Kidney epithelial cell (primary cell): ENCODE data around the gene TSPAN5. TPM values are rescaled to one million over a fixed set of nuclear protein-coding genes. Genes with fewer than 3 reads are reported as not detected.
"Not testable (repeated sequence)": the region's sequence is repeated elsewhere in the genome, so short reads cannot be mapped to it uniquely, and the experiment has no call there.

Experiments used
- DNase-seq: peaks from one replicate; pipeline ENCODE4 v3.0.0-alpha.2; 2010; ENCODE audit warnings: low read depth
- H3K27me3 ChIP-seq: 2 replicates; pipeline ENCODE4 v1.6.0; 2011; ENCODE audit warnings: low read length; ENCODE audit not compliant: control insufficient read depth, insufficient read depth
- H3K36me3 ChIP-seq: 2 replicates; pipeline ENCODE4 v1.5.1; 2011; ENCODE audit warnings: low read length; ENCODE audit not compliant: control insufficient read depth, insufficient read depth
- H3K4me3 ChIP-seq: 2 replicates; pipeline ENCODE4 v1.5.1; 2011; ENCODE audit warnings: low read depth, mild to moderate bottlenecking, control low read depth, low read length
- total RNA-seq: library from RNA; depleted of rRNA; stranded (reverse); fragments of >200 nt; gene quantifications from 2 replicates; pipeline ENCODE4 v1.2.3, GENCODE V29; 2015
- TF ChIP-seq, protein P1 (sequence below): IDR thresholded peaks from 2 replicates; pipeline ENCODE4 v1.5.1; 2011; ENCODE audit warnings: mild to moderate bottlenecking, moderate library complexity, low read length, control low read depth, inconsistent platforms; ENCODE audit not compliant: insufficient read depth, poor library complexity, severe bottlenecking

TSPAN5 gene
- total RNA-seq, result 16.6 and 20.5 TPM in 2 replicates

DNA sequence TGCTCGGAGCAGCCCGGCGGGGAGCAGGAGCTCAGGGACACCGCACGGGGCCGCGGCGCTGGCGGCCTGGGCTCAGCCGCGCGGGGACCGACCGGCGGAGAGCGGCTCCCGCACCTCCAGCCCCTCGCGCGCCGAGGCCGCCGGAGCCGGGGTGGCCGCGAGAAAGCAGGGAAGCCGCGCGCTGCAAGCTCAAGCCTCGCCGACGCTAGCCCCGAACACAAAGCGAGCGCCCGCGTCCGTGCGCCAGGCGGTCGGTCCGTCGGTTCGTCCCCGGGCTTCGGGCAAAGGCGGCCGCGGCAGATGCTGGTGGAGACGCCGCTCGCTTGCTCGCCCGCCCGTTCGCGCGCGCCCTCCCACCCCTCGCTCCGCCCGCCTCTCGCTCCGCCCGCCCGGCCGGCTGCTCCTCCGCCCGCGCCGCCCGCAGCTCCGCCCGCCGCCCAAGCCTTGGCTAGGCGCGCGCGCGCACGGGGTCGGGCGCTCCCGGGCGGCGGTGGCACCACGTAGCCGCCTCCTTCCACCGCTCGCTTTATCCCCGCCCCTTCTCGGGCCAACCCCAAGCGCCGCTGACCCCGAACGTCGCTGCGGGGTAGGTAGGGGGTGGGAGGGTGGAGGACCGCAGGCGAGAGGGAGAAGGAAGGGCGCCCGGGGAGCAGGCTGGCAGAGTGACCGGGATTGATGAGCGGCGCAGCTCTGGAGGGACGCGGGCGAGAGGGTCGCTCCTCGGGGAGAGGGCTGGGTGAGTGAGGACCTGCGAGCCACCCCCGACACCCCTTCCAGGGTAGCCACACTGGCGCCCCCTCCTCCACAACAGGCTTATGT is at the start of gene TSPAN5:
TSPAN5 (minus strand) TSS at position 325 of the 819 bp plus-strand sequence.
- Histone ChIP-seq H3K36me3 (no peaks in the 10 kb centered on the region), H3K27me3 (no peaks in the 10 kb centered on the region), H3K4me3 (peak within 1 kb of the TSS; percentile 73)
- TF ChIP-seq, protein P1, sequence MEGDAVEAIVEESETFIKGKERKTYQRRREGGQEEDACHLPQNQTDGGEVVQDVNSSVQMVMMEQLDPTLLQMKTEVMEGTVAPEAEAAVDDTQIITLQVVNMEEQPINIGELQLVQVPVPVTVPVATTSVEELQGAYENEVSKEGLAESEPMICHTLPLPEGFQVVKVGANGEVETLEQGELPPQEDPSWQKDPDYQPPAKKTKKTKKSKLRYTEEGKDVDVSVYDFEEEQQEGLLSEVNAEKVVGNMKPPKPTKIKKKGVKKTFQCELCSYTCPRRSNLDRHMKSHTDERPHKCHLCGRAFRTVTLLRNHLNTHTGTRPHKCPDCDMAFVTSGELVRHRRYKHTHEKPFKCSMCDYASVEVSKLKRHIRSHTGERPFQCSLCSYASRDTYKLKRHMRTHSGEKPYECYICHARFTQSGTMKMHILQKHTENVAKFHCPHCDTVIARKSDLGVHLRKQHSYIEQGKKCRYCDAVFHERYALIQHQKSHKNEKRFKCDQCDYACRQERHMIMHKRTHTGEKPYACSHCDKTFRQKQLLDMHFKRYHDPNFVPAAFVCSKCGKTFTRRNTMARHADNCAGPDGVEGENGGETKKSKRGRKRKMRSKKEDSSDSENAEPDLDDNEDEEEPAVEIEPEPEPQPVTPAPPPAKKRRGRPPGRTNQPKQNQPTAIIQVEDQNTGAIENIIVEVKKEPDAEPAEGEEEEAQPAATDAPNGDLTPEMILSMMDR, result no peak
- DNase-seq, result no peak

DNA sequence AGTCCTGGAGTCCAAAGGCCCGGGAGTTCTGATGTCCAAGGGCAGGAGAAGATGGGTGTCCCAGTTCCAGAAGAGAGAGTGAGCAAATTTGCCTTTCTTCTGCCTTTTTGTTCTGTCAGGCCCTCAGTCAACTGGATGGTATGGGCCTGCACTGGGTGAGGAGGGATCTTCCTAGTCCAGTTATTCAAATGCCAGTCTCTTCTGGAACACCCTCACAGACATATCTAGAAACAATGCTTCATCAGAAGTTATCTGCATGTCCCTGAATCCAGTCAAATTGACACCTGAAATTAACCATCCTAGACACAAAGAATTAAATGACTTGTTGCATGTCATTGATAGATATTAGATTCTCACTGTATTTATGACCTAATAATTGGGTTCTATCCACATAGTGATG is 48.5 kb upstream of the TSPAN5 start:
- no peaks in the 10 kb centered on the region for H3K36me3 ChIP-seq
- H3K4me3 ChIP-seq, result no peak overlapping the region
- TF ChIP-seq, protein P1, result no peak
- DNase-seq, result no peak
- no peaks in the 10 kb centered on the region for H3K27me3 ChIP-seq

DNA sequence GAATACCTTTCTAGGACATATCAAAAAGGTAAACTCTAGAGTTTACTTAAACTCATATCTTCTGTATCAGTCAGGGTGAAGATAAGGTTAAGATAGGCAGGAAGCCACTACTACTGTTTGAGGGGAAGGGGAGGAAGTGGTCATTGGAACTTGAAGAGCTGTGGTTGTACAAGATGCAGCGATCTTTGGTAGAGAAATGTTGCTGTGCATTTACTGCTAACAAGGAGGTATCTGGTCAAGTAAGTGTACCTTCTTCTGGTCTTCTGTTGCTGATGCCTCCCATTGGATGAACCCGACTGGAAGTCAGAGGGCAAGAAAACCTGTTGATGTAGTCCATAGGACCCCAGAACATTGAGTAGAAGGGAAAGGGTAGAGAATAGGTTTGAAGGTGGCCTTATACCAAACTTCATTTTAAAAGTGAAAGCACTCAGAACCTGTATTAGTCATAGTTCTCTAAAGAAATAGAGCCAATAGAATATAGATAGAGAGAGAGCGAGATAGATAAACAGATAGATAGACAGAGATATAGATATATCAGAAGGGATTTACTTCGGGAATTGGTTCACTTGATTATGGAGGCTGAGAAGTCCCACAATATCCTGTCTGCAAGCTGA is 47.9 kb upstream of the TSPAN5 start:
- DNase-seq, result no peak
- no peak overlapping the region for H3K4me3 ChIP-seq
- TF ChIP-seq, protein P1, result no peak
- H3K36me3 ChIP-seq, result no peaks in the 10 kb centered on the region
- no peaks in the 10 kb centered on the region for H3K27me3 ChIP-seq

DNA sequence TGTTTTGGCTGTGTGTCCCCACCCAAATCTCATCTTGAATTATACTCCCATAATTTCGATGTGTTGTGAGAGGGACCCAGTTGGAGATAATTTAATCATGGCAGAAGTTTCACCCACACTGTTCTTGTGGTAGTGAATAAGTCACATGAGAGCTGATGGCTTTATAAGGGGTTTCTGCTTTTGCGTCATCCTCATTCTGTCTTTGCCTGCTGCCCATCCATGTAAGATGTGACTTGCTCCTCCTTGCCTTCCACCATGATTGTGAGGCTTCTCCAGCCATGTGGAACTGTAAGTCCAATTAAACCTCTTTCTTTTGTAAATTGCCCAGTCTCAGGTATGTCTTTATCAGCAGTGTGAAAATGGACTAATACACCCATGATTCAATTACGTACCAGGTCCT is 47.2 kb upstream of the TSPAN5 start:
- DNase-seq, H3K27me3 ChIP-seq, H3K36me3 ChIP-seq, H3K4me3 ChIP-seq: not testable (repeated sequence)

DNA sequence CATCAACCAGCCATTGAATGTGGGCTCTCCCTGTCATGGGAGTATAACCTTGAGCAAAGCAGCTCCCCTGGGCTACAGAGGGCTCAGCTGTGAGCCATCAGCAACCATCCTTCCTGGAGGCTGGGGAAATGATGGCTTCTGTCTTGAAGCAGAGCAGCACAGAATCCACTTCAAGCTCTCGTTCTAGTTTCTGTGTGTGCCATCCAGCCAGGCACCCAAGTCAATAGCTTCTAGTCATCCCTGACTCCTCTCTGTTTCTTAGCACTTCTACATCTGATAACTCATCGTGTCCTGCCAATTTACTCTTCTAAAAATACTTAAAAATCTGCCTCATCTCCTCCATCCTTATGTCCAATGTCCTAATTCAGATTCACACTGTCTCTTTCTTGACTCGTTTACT is 42.2 kb upstream of the TSPAN5 start:
- Histone ChIP-seq H3K27me3 (no peaks in the 10 kb centered on the region), H3K36me3 (no peaks in the 10 kb centered on the region), H3K4me3 (no peak overlapping the region)
- no peak for DNase-seq
- TF ChIP-seq, protein P1, result no peak

DNA sequence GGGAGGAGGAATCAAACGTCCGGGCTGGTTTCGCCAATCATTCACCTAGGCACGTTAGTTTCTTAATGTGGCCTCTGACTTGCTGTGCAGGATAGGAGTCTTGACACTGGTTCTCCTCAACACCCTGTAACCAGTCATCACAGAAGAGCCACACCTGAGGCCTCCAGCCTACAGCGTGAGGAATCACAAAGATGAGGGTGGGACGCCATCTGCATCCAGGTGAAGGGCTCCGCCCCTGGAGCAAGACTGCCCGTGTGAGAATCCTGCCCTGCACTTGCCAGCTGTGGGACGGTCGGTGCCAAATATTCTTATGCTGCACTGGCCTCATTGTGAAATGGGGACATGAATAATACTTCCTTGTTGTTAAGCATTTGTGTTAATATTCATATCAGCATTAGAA is 35.7 kb upstream of the TSPAN5 start:
- Histone ChIP-seq H3K36me3 (no peaks in the 10 kb centered on the region), H3K4me3 (no peak overlapping the region), H3K27me3 (no peaks in the 10 kb centered on the region)
- DNase-seq, result no peak
- TF ChIP-seq, protein P1, result no peak
